ENCODE measurements around the gene LTBP3.

LTBP3 gene

DNA sequence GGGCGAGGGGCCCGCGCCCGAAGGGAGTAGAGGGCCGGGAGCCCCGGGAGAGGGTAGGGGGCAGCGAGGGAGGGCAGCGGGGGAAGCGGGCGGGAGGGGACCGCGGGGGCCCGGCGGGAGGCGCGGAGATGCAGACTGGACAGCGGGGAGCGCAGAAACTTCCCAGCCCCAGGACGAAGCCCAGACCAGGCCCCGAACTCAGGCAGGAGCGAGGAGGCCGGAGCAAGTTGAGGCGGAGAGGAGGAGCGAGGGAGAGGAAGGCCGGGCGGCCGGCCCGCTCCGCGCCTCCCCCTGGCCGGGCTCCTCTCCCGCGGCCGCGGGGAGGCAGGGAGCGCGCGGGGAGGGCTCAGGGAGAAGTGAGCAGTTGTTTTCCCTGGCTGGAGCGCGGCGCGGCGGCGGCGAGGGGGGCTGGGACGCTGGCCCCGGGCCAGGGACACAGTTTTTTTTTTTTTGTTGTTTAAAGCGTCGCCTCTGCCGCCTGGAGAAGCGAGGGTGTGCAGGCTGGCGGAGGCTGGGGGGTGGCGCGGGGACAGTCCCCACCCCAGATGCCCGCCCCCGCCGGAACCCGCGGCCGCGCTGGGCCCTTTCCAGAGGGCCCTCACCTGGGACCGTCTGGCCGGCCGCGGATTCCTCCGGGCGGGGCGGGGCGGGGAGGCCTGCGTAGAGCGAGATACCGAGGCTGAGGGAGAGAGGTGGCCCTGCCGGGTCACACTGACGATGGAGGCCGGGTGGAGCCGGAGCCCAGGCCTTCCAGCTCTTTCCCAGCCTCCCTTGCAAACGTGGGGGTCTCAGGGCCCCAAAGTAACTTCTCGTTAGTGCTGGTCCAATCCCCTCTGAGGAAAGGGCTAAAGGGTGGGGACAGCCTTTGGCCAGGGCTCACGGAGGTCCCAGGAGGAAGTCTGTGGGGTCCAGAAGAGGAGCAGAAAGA, at the start of gene LTBP3:
LTBP3 (minus strand) TSS at position 358 of the 928 bp plus-strand sequence. CDS start 400 bp downstream, outside the sequence.
- DNase-seq (ENCODE audit: low spot score), result peak; percentile 84
- TF ChIP-seq, protein P1, sequence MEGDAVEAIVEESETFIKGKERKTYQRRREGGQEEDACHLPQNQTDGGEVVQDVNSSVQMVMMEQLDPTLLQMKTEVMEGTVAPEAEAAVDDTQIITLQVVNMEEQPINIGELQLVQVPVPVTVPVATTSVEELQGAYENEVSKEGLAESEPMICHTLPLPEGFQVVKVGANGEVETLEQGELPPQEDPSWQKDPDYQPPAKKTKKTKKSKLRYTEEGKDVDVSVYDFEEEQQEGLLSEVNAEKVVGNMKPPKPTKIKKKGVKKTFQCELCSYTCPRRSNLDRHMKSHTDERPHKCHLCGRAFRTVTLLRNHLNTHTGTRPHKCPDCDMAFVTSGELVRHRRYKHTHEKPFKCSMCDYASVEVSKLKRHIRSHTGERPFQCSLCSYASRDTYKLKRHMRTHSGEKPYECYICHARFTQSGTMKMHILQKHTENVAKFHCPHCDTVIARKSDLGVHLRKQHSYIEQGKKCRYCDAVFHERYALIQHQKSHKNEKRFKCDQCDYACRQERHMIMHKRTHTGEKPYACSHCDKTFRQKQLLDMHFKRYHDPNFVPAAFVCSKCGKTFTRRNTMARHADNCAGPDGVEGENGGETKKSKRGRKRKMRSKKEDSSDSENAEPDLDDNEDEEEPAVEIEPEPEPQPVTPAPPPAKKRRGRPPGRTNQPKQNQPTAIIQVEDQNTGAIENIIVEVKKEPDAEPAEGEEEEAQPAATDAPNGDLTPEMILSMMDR (IDR thresholded peaks at IDR 0.05; ENCODE audit: extremely low read depth, missing control alignments), result no peak

DNA sequence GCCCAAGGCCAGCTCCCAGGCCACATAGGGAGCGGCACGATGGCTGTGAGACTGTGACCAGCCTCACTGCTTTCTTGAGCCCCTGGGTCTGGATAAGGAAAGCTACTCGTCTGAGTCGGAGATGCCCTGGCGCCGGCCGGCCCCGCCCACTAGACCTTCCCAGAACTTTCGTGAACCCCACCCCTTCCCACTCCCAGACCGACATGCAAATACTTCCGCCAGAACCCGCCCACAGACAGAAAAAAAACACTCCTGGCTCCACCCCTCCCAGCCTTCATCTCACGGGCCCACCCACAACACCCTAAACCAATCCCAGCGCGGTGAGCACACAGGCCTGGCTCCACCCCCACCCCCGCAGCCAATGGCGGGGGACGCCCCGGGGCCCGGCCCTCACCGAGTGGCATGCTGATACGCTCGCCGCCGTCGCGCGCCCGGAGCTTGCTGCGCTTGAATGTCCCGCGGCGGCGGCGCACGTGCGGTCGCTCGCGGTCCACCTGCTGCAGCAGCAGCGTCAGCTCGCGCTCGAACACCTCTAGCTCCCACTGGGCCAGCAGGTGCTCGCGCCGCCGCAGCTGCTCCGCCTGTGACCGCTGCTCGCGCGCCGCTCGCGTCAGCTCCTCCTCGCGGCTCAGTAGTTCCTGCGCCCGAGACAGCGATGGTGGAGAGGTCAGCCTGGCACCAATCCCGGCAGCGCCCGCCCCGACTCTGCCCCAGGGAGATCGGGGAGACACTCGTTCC, 48.9 kb upstream of the LTBP3 start:
- TF ChIP-seq, protein P1 (IDR thresholded peaks at IDR 0.05; ENCODE audit: extremely low read depth, missing control alignments), result no peak
- peak; percentile 22 for DNase-seq (ENCODE audit: low spot score)

- DNase-seq (ENCODE audit: low spot score), result no peak
- TF ChIP-seq, protein P1 (IDR thresholded peaks at IDR 0.05; ENCODE audit: extremely low read depth, missing control alignments), result no peak
Observed at GRCh38 chr11:65604258-65604657, 46.1 kb upstream of the LTBP3 start.

DNA sequence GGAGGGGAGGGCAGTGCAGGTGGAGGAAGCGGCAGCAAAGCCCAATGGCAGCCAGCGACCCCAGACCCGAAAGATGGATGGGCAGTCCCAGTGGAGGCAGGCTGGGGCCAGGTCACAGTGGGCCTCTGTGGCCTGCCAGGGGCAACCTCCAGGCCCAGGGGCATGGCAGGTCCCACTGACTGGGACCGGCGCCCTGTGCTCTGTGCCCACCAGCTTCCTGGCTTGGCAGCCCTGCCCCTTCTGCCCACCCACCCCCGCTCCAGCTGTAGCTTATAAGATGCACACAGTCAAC, 41.7 kb upstream of the LTBP3 start:
- no peak for DNase-seq (ENCODE audit: low spot score)

DNA sequence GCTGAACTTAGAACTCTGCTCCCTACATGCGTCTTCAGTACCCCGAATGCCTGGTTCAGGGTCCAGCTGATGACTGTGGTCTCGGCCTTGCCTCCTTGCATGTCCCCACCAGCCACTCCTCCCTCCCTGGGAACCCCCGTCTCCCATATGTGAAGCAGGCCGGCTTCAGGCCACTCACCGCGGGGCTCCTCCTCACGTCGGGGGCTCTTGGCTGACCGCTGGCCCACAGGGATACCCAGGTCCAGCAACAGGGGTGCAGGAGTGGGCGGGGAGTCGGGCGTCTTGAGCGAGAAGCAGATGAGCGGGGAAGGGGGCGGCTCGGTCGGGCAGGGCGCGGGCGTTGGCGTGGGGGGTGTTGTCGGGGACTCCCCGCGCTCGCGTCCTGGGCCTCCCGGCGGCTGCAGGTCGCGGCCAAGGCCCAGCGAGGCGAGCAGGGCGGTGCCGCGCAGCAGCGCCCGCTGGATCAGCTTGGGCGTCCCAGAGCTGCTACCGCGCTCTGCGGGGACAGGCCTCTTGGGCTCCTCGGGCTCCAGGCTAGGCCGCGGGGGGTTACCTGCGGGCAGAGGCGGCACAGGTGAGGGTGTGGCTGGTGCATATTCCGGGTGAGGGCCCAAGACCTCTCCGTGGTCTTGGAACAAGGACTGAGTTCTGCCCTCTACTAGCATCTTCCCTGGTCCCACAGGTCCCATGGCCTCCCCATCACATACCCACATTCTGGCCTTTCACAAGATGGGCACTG, 41.2 kb upstream of the LTBP3 start:
- DNase-seq (ENCODE audit: low spot score), result no peak
- TF ChIP-seq, protein P1 (IDR thresholded peaks at IDR 0.05; ENCODE audit: extremely low read depth, missing control alignments), result no peak

More for the DNA sequence above, 41.7 kb upstream of the LTBP3 start:
- TF ChIP-seq, protein P1 (IDR thresholded peaks at IDR 0.05; ENCODE audit: extremely low read depth, missing control alignments), result no peak

GRCh38 chr11:65598258-65598699, 40.1 kb upstream of the LTBP3 start:
- TF ChIP-seq, protein P1 (IDR thresholded peaks at IDR 0.05; ENCODE audit: extremely low read depth, missing control alignments), result no peak
- DNase-seq (ENCODE audit: low spot score), result no peak

All from GM20000 (cell line).